ENCODE measurements around the gene GPI.
A peak's percentile ranks its signal among the peaks of the same experiment; 100 is the strongest.
"Not testable (repeated sequence)": the region's sequence is repeated elsewhere in the genome, so short reads cannot be mapped to it uniquely, and the experiment has no call there.

GPI gene

DNA sequence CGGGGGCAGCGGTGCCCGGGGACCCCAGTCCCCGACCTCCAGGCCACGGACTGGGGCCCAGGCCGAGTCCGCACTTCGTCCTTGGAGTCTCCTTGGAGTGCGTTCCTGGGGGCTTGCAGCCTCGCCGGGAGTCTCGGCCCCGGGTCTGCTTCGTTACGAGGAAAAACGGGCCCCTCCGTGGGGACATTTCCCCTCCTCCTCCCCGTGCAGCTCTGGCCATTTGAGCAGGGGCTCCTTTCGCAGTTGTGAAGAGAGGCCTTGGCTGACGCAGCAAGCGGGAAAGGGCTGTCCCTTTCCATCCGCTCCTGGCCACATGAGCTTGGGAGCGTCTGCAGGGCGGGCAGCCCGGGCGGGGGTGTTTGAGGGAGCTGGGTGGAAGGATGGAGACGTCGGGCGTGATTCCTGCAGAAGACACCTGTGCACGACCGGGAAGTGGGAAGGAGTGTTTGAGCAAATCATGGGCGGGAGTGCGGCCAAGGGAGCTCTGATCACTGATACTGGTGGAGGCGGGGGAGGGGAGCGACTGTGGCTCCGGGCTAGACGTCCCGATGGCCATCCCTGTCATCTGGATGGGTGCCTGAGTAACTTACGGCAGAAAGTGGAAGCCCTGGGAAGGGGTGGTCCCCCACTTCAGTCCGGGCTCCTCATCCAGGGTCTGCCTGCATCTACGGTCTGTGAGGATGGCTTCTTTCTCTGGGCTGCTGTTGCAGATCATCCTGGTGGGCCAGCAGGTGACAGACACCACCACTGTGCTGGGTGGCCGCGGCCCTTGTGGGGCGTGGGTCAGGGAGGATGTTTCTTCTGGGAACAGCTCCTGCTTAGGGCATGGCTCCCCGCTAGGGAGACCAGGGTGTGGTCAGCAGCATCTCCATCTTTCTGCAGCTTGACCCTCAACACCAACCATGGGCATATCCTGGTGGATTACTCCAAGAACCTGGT is 736 bp downstream of the GPI start:
- H3K9me3 ChIP-seq (ENCODE audit: severe bottlenecking): no peaks in the 10 kb centered on the region
- no peaks in the 10 kb centered on the region for H3K27me3 ChIP-seq (ENCODE audit: insufficient read depth, poor library complexity, severe bottlenecking)
- ATAC-seq (ENCODE audit: low read depth): peak; percentile 44; the same call in 2 of the 3 replicates
- TF ChIP-seq, protein P1, sequence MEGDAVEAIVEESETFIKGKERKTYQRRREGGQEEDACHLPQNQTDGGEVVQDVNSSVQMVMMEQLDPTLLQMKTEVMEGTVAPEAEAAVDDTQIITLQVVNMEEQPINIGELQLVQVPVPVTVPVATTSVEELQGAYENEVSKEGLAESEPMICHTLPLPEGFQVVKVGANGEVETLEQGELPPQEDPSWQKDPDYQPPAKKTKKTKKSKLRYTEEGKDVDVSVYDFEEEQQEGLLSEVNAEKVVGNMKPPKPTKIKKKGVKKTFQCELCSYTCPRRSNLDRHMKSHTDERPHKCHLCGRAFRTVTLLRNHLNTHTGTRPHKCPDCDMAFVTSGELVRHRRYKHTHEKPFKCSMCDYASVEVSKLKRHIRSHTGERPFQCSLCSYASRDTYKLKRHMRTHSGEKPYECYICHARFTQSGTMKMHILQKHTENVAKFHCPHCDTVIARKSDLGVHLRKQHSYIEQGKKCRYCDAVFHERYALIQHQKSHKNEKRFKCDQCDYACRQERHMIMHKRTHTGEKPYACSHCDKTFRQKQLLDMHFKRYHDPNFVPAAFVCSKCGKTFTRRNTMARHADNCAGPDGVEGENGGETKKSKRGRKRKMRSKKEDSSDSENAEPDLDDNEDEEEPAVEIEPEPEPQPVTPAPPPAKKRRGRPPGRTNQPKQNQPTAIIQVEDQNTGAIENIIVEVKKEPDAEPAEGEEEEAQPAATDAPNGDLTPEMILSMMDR (IDR thresholded peaks at IDR 0.05; ENCODE audit: poor library complexity, severe bottlenecking): no peak
- DNase-seq (ENCODE audit: low spot score): no peak
- peaks cover 8% of the 10 kb centered on the region for H3K4me1 ChIP-seq (ENCODE audit: insufficient read depth, poor library complexity, severe bottlenecking)
- peaks cover 45% of the 10 kb centered on the region for H3K36me3 ChIP-seq (ENCODE audit: low read depth)
- H3K27ac ChIP-seq (ENCODE audit: poor library complexity, severe bottlenecking): peak overlapping the region; percentile 61
- H3K4me3 ChIP-seq (ENCODE audit: severe bottlenecking): peak overlapping the region; percentile 82

DNA sequence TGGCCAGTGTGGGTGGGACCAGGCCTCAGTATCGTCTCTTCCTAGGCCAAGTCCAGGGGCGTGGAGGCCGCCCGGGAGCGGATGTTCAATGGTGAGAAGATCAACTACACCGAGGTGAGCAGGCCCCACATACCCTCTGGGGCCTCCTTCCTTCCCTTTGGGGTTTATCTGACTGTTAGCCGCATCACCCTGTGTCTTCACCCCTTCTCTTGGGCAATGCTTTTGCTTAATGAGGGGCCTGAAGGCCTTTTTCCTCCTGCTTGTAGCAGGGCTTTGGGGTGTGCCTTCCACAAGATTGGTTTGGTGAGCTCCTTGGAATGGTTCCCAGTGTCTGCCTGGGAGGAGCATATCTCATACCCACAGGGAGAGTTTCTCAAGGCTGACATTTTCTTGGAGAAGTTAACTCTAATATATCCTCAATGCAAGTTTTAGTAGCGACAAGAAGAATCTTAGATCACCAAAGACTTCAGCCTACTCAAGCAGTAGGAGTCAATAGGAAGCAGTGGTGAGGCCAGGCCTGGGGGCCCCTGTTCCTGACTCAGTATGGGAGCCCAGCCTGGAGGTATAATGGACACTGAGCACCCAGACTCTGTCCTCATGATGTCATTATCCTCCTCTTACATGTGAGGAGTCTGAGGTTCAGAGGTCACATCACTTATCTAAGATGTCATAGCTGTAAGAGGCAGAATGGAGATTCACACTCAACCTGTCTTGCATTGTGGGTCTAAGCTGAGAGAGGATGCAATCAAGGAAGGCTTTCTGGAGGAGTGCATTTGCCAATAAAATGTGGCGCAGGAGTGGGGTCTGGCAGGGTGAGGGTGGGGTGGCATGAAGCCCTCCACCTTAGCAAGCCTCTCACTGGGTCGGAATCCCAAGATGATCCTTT is 2.0 kb downstream of the GPI start:
- DNase-seq (ENCODE audit: low spot score) (no peak), ATAC-seq (ENCODE audit: low read depth) (no peak)
- H3K9me3 ChIP-seq (ENCODE audit: severe bottlenecking): no peaks in the 10 kb centered on the region
- no peak overlapping the region for H3K27ac ChIP-seq (ENCODE audit: poor library complexity, severe bottlenecking)
- peaks cover 8% of the 10 kb centered on the region for H3K4me1 ChIP-seq (ENCODE audit: insufficient read depth, poor library complexity, severe bottlenecking)
- no peaks in the 10 kb centered on the region for H3K27me3 ChIP-seq (ENCODE audit: insufficient read depth, poor library complexity, severe bottlenecking)
- H3K4me3 ChIP-seq (ENCODE audit: severe bottlenecking): no peak overlapping the region
- peaks cover 57% of the 10 kb centered on the region for H3K36me3 ChIP-seq (ENCODE audit: low read depth)
- TF ChIP-seq, protein P1 (IDR thresholded peaks at IDR 0.05; ENCODE audit: poor library complexity, severe bottlenecking): no peak

DNA sequence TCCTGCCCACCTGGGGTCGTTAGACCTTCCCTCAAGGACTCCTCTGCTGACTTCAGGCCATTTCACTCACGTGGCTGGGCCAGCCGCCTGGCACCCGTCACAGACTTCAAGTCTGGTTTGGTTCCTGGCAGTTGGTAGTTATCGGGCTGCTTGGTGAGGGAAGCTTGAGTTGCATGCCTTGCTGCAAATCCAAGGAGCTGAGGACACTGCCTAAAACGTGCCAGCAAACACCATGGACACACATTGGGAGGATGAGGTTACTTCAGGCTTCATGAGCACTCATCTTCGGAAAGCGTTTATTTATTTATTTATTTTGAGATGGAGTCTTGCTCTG is 2.6 kb downstream of the GPI start:
- Histone ChIP-seq H3K9me3 (ENCODE audit: severe bottlenecking) (no peaks in the 10 kb centered on the region), H3K4me3 (ENCODE audit: severe bottlenecking) (no peak overlapping the region), H3K27ac (ENCODE audit: poor library complexity, severe bottlenecking) (no peak overlapping the region), H3K4me1 (ENCODE audit: insufficient read depth, poor library complexity, severe bottlenecking) (peaks cover 8% of the 10 kb centered on the region), H3K27me3 (ENCODE audit: insufficient read depth, poor library complexity, severe bottlenecking) (no peaks in the 10 kb centered on the region), H3K36me3 (ENCODE audit: low read depth) (peaks cover 62% of the 10 kb centered on the region)
- DNase-seq (ENCODE audit: low spot score) (no peak), ATAC-seq (ENCODE audit: low read depth) (no peak)
- TF ChIP-seq, protein P1 (IDR thresholded peaks at IDR 0.05; ENCODE audit: poor library complexity, severe bottlenecking): no peak

DNA sequence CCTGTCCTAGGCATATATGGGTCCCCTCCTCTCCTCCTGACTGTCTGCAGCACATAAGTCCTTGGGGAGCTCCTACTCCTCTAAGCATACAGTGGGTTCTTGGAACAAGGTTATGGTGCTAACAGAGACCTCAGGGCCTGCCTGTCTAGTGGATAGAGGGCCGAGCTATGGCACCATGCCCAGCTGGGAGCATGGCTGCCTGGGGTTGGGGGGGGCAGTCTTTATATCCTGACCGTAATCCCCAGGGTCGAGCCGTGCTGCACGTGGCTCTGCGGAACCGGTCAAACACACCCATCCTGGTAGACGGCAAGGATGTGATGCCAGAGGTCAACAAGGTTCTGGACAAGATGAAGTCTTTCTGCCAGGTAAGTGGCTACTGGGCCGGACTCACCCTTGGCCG is 3.3 kb downstream of the GPI start:
- H3K36me3 ChIP-seq (ENCODE audit: low read depth): peaks cover 62% of the 10 kb centered on the region
- no peaks in the 10 kb centered on the region for H3K9me3 ChIP-seq (ENCODE audit: severe bottlenecking)
- H3K4me3 ChIP-seq (ENCODE audit: severe bottlenecking): no peak overlapping the region
- TF ChIP-seq, protein P1 (IDR thresholded peaks at IDR 0.05; ENCODE audit: poor library complexity, severe bottlenecking): no peak
- ATAC-seq (ENCODE audit: low read depth) (no peak), DNase-seq (ENCODE audit: low spot score) (no peak)
- H3K27ac ChIP-seq (ENCODE audit: poor library complexity, severe bottlenecking): no peak overlapping the region
- peaks cover 8% of the 10 kb centered on the region for H3K4me1 ChIP-seq (ENCODE audit: insufficient read depth, poor library complexity, severe bottlenecking)
- H3K27me3 ChIP-seq (ENCODE audit: insufficient read depth, poor library complexity, severe bottlenecking): no peaks in the 10 kb centered on the region

DNA sequence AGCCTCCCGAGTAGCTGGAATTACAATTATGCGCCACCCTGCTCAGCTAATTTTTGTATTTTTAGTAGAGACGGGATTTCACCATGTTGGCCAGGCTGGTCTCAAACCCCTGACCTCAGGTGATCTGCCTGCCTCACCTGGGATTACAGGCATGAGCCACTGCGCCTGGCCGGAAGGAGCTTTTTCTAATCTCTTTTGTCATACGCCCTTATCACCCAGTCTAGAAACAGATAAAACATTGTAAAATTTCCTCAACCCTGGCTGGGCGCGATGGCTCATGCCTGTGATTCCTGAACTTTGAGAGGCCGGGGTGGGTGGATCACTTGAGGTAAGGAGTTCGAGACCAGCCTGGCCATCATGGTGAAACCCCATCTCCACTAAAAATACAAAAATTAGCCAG is 4.2 kb downstream of the GPI start:
- H3K4me3 ChIP-seq (ENCODE audit: severe bottlenecking); H3K27me3 ChIP-seq (ENCODE audit: insufficient read depth, poor library complexity, severe bottlenecking); H3K9me3 ChIP-seq (ENCODE audit: severe bottlenecking); ATAC-seq (ENCODE audit: low read depth); H3K27ac ChIP-seq (ENCODE audit: poor library complexity, severe bottlenecking); DNase-seq (ENCODE audit: low spot score); H3K4me1 ChIP-seq (ENCODE audit: insufficient read depth, poor library complexity, severe bottlenecking): not testable (repeated sequence)
- H3K36me3 ChIP-seq (ENCODE audit: low read depth): peaks cover 67% of the 10 kb centered on the region

All from RWPE2 (cell line).